Measurements from ENCODE around the gene FBXL22.

Gene FBXL22

DNA sequence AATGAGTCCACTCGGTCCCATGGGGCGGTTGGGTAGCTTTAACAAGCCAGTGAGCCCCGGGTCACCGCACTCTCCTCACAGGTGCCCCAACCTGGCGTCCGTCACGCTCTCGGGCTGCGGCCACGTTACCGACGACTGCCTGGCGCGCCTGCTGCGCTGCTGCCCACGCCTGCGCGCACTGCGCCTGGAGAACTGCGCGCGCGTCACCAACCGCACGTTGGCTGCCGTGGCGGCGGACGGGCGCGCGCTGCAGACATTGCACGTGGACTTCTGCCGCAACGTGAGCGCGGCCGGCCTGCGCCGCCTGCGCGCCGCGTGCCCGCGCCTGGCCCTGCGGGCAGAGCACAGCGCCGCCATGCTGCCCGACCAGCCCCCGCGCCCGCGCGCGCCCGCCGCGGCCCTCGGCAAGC lies 3.4 kb downstream of the FBXL22 start:
- H2AK5ac ChIP-seq (ENCODE audit: low read length, severe bottlenecking) = no peak overlapping the region
- peak overlapping the region in 1 of 2 experiments; percentile 46 for H3K14ac ChIP-seq (ENCODE audit: low read length in 2 of 2)
- H3K4me2 ChIP-seq (ENCODE audit: low read length, poor library complexity, severe bottlenecking) = peak overlapping the region; percentile 90
- peak; percentile 91 for DNase-seq
- H2BK12ac ChIP-seq (ENCODE audit: low read length in 2 of 2) = peak overlapping the region in 1 of 2 experiments; percentile 25
- peak overlapping the region; percentile 95 for H3K9ac ChIP-seq (ENCODE audit: low read length)
- H4K8ac ChIP-seq (ENCODE audit: low read length) = peak overlapping the region; percentile 96
- 2% methylated on average over 30 of the region's 60 CpGs for WGBS
- peaks cover 0 to 7% of the 10 kb centered on the region in 2 experiments for H3K36me3 ChIP-seq (ENCODE audit: control insufficient read depth in 1 of 2, insufficient read depth in 2 of 2, low read depth in 1 of 2, low read length in 2 of 2)
- peak overlapping the region; percentile 6 for H2AFZ ChIP-seq (ENCODE audit: low read depth, low read length)
- H3K4me3 ChIP-seq (ENCODE audit: insufficient read depth in 1 of 2, low read depth in 1 of 2, low read length in 2 of 2) = peak overlapping the region; percentile 74 to 92
- peak overlapping the region in 1 of 2 experiments; percentile 80 for H3K4ac ChIP-seq (ENCODE audit: low read depth in 1 of 2, low read length in 2 of 2)
- H3K23ac ChIP-seq (ENCODE audit: low read length in 2 of 2) = no peak overlapping the region
- no peak overlapping the region for H2BK5ac ChIP-seq (ENCODE audit: low read depth, low read length, poor library complexity, severe bottlenecking)
- no peak overlapping the region for H3K27ac ChIP-seq (ENCODE audit: low read length, poor library complexity, severe bottlenecking)
- no peaks in the 10 kb centered on the region for H3K9me3 ChIP-seq (ENCODE audit: control insufficient read depth, low read length)
- no peaks in the 10 kb centered on the region for H3K27me3 ChIP-seq (ENCODE audit: control insufficient read depth in 1 of 2, insufficient read depth in 1 of 2, low read length in 2 of 2)
- no peak overlapping the region for H2BK15ac ChIP-seq (ENCODE audit: low read depth, poor library complexity, severe bottlenecking)
- peak overlapping the region; percentile 61 to 82 for H3K18ac ChIP-seq (ENCODE audit: low read depth in 1 of 2, low read length in 2 of 2)
- peak overlapping the region; percentile 20 for H2BK120ac ChIP-seq (ENCODE audit: low read depth, low read length)
- H3K4me1 ChIP-seq (ENCODE audit: control insufficient read depth, insufficient read depth, low read depth, low read length) = peaks cover 22% of the 10 kb centered on the region
- H3K79me1 ChIP-seq (replicated peaks; ENCODE audit: low read length, poor library complexity, severe bottlenecking) = no peaks in the 10 kb centered on the region
- peak overlapping the region; percentile 62 for H4K91ac ChIP-seq (ENCODE audit: low read length)

DNA sequence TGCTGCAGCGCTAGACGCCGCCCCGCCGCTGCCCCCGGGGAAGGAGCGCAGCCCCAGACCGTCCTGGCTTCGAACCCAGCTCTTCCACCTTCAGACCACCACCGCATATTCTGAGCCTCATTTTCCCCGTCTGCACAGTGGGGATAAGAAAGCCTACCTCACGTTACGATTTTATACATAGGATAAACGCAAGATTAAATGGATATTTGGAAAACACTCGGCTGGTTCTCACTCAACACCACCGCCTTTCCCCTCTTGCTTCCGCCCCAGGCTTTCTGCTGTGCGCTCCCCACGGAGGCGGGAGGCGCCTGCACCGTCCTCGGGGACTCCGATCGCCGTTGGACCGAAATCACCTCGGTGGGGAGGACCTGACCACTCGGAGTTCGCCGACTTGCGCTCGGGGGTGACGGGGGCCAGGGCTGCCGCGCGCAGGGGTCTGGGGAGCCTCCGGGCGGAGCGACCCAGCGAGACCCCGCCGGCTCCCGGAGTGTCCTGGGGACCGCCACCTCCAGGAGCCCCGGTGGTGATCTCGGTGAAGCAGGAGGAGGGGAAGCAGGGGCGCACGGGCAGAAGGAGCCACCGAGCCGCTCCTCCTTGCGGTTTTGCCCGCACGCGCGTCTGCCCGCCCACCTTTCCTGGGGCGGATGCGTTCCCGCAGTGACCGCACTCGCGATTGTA lies 4.0 kb downstream of the FBXL22 start:
- Histone ChIP-seq H3K18ac (ENCODE audit: low read depth in 1 of 2, low read length in 2 of 2) (peak overlapping the region; percentile 69 to 88), H3K4ac (ENCODE audit: low read depth in 1 of 2, low read length in 2 of 2) (peak overlapping the region in 1 of 2 experiments; percentile 77), H3K9ac (ENCODE audit: low read length) (peak overlapping the region; percentile 95), H2BK12ac (ENCODE audit: low read length in 2 of 2) (peak overlapping the region in 1 of 2 experiments; percentile 82), H2BK120ac (ENCODE audit: low read depth, low read length) (peak overlapping the region; percentile 85), H3K4me2 (ENCODE audit: low read length, poor library complexity, severe bottlenecking) (peak overlapping the region; percentile 90), H4K91ac (ENCODE audit: low read length) (peak overlapping the region; percentile 64), H3K27me3 (ENCODE audit: control insufficient read depth in 1 of 2, insufficient read depth in 1 of 2, low read length in 2 of 2) (no peaks in the 10 kb centered on the region), H2BK15ac (ENCODE audit: low read depth, poor library complexity, severe bottlenecking) (no peak overlapping the region), H2AFZ (ENCODE audit: low read depth, low read length) (peak overlapping the region; percentile 90), H3K79me1 (replicated peaks; ENCODE audit: low read length, poor library complexity, severe bottlenecking) (no peaks in the 10 kb centered on the region), H2AK5ac (ENCODE audit: low read length, severe bottlenecking) (no peak overlapping the region), H3K9me3 (ENCODE audit: control insufficient read depth, low read length) (no peaks in the 10 kb centered on the region), H3K4me3 (ENCODE audit: insufficient read depth in 1 of 2, low read depth in 1 of 2, low read length in 2 of 2) (peak overlapping the region; percentile 74 to 90), H3K23ac (ENCODE audit: low read length in 2 of 2) (peak overlapping the region in 1 of 2 experiments; percentile 85), H4K8ac (ENCODE audit: low read length) (peak overlapping the region; percentile 81), H3K14ac (ENCODE audit: low read length in 2 of 2) (peak overlapping the region in 1 of 2 experiments; percentile 69), H3K27ac (ENCODE audit: low read length, poor library complexity, severe bottlenecking) (peak overlapping the region; percentile 42), H2BK5ac (ENCODE audit: low read depth, low read length, poor library complexity, severe bottlenecking) (no peak overlapping the region), H3K4me1 (ENCODE audit: control insufficient read depth, insufficient read depth, low read depth, low read length) (peaks cover 20% of the 10 kb centered on the region), H3K36me3 (ENCODE audit: control insufficient read depth in 1 of 2, insufficient read depth in 2 of 2, low read depth in 1 of 2, low read length in 2 of 2) (peaks cover 0 to 12% of the 10 kb centered on the region in 2 experiments)
- WGBS = under 1% methylated on average over 44 of the region's 63 CpGs
- peak; percentile 48 for DNase-seq

DNA sequence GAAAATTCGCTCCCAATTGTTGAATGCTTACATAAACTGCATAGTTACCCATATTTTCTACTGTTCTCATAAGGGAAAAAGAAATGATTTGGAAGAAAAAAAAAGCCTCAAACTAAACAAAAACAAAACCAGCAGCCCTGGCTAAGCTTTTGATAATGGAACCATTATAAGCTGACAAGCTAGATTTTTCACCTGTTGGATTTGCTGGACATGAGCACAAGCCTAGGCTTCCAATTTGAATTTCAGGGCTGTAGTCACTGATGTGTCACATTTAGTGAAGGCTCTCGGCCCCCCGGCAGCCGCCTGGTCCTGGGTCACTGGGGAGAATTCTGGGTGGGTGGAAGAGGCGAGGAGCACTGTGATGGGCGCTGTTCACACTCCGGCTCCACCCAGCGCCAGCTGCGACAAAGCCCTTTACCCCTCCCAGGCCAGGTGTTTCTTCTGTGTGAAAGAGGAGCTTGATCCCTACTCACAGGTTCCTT lies 4.6 kb downstream of the FBXL22 start:
- Histone ChIP-seq H3K27ac (ENCODE audit: low read length, poor library complexity, severe bottlenecking) (no peak overlapping the region), H3K4me2 (ENCODE audit: low read length, poor library complexity, severe bottlenecking) (peak overlapping the region; percentile 90), H3K79me1 (replicated peaks; ENCODE audit: low read length, poor library complexity, severe bottlenecking) (no peaks in the 10 kb centered on the region), H3K27me3 (ENCODE audit: control insufficient read depth in 1 of 2, insufficient read depth in 1 of 2, low read length in 2 of 2) (no peaks in the 10 kb centered on the region), H2AK5ac (ENCODE audit: low read length, severe bottlenecking) (no peak overlapping the region), H3K9ac (ENCODE audit: low read length) (peak overlapping the region; percentile 95), H2AFZ (ENCODE audit: low read depth, low read length) (no peak overlapping the region), H2BK120ac (ENCODE audit: low read depth, low read length) (no peak overlapping the region), H3K9me3 (ENCODE audit: control insufficient read depth, low read length) (no peaks in the 10 kb centered on the region), H3K4ac (ENCODE audit: low read depth in 1 of 2, low read length in 2 of 2) (no peak overlapping the region), H3K4me1 (ENCODE audit: control insufficient read depth, insufficient read depth, low read depth, low read length) (peaks cover 19% of the 10 kb centered on the region), H2BK12ac (ENCODE audit: low read length in 2 of 2) (no peak overlapping the region), H2BK5ac (ENCODE audit: low read depth, low read length, poor library complexity, severe bottlenecking) (no peak overlapping the region), H2BK15ac (ENCODE audit: low read depth, poor library complexity, severe bottlenecking) (no peak overlapping the region), H3K36me3 (ENCODE audit: control insufficient read depth in 1 of 2, insufficient read depth in 2 of 2, low read depth in 1 of 2, low read length in 2 of 2) (peaks cover 0 to 17% of the 10 kb centered on the region in 2 experiments), H4K91ac (ENCODE audit: low read length) (no peak overlapping the region), H4K8ac (ENCODE audit: low read length) (no peak overlapping the region), H3K14ac (ENCODE audit: low read length in 2 of 2) (no peak overlapping the region), H3K4me3 (ENCODE audit: insufficient read depth in 1 of 2, low read depth in 1 of 2, low read length in 2 of 2) (peak overlapping the region; percentile 74 to 90), H3K18ac (ENCODE audit: low read depth in 1 of 2, low read length in 2 of 2) (no peak overlapping the region), H3K23ac (ENCODE audit: low read length in 2 of 2) (no peak overlapping the region)
- 51% methylated on average over 5 of the region's 9 CpGs for WGBS
- no peak for DNase-seq

DNA sequence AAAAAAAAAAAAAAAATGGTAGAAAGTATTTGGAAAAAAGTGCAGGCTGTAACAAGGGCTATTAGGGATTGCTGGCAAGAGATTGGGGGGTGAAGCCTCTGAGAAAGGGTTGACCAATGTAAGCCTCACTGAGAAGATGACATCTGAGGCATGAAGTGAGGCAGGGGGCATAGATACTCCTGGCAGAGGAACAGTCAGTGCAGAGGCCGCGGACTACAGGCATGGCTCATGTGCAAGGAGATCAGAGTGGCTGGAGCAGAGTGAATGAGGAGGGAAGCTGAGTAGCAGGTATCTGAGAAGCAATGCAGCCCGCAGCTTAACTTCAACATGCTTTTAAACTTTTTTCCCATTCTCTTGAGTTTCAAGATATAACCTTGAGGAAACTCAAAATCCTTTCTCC lies 5.4 kb downstream of the FBXL22 start:
- H3K4me3 ChIP-seq (ENCODE audit: insufficient read depth in 1 of 2, low read depth in 1 of 2, low read length in 2 of 2) = no peak overlapping the region
- H3K23ac ChIP-seq (ENCODE audit: low read length in 2 of 2) = no peak overlapping the region
- no peak overlapping the region for H2BK12ac ChIP-seq (ENCODE audit: low read length in 2 of 2)
- H3K4me1 ChIP-seq (ENCODE audit: control insufficient read depth, insufficient read depth, low read depth, low read length) = peaks cover 19% of the 10 kb centered on the region
- no peak overlapping the region for H2BK5ac ChIP-seq (ENCODE audit: low read depth, low read length, poor library complexity, severe bottlenecking)
- H2BK120ac ChIP-seq (ENCODE audit: low read depth, low read length) = no peak overlapping the region
- no peak overlapping the region for H3K4me2 ChIP-seq (ENCODE audit: low read length, poor library complexity, severe bottlenecking)
- H2AFZ ChIP-seq (ENCODE audit: low read depth, low read length) = no peak overlapping the region
- H3K36me3 ChIP-seq (ENCODE audit: control insufficient read depth in 1 of 2, insufficient read depth in 2 of 2, low read depth in 1 of 2, low read length in 2 of 2) = peaks cover 5 to 20% of the 10 kb centered on the region in 2 experiments
- no peaks in the 10 kb centered on the region for H3K9me3 ChIP-seq (ENCODE audit: control insufficient read depth, low read length)
- WGBS = 93% methylated on average over 3 of the region's 3 CpGs
- no peak overlapping the region for H4K8ac ChIP-seq (ENCODE audit: low read length)
- H2BK15ac ChIP-seq (ENCODE audit: low read depth, poor library complexity, severe bottlenecking) = no peak overlapping the region
- no peak overlapping the region for H3K14ac ChIP-seq (ENCODE audit: low read length in 2 of 2)
- H3K79me1 ChIP-seq (replicated peaks; ENCODE audit: low read length, poor library complexity, severe bottlenecking) = no peaks in the 10 kb centered on the region
- H3K27ac ChIP-seq (ENCODE audit: low read length, poor library complexity, severe bottlenecking) = no peak overlapping the region
- H3K4ac ChIP-seq (ENCODE audit: low read depth in 1 of 2, low read length in 2 of 2) = no peak overlapping the region
- H3K9ac ChIP-seq (ENCODE audit: low read length) = no peak overlapping the region
- DNase-seq = no peak
- no peaks in the 10 kb centered on the region for H3K27me3 ChIP-seq (ENCODE audit: control insufficient read depth in 1 of 2, insufficient read depth in 1 of 2, low read length in 2 of 2)
- no peak overlapping the region for H3K18ac ChIP-seq (ENCODE audit: low read depth in 1 of 2, low read length in 2 of 2)
- no peak overlapping the region for H2AK5ac ChIP-seq (ENCODE audit: low read length, severe bottlenecking)
- H4K91ac ChIP-seq (ENCODE audit: low read length) = no peak overlapping the region

All from mesenchymal stem cell (in vitro differentiated cells and primary cell).